K562 (cell line): ENCODE data around the gene NCF2. TPM values are rescaled to one million over a fixed set of nuclear protein-coding genes. Genes with fewer than 3 reads are reported as not detected.

ENCODE experiments used
- EZH2 ChIP-seq: IDR thresholded peaks from 2 replicates; pipeline ENCODE4 v1.6.1; 2012; ENCODE audit warnings: low read depth, mild to moderate bottlenecking, inconsistent platforms, low read length, borderline replicate concordance
- SMARCB1 ChIP-seq: IDR thresholded peaks from 2 replicates; pipeline ENCODE4 v1.6.1; 2011; ENCODE audit warnings: improper control_type of control experiment, low read depth; ENCODE audit not compliant: insufficient read length
- ZBTB43 ChIP-seq: sonication (generic); formaldehyde crosslinking; IDR thresholded peaks from 2 replicates; pipeline ENCODE4 v1.8.0; 2023; ENCODE audit warnings: mild to moderate bottlenecking, missing genetic modification reagents
- ZNF609 ChIP-seq: sonication (generic); formaldehyde crosslinking; IDR thresholded peaks from 2 replicates; pipeline ENCODE4 v1.8.1; 2023; ENCODE audit warnings: missing genetic modification reagents, mild to moderate bottlenecking, borderline replicate concordance
- polyA plus RNA-seq, 8 experiments: library from polyadenylated mRNA; depleted of rRNA in 4 of 8; stranded (reverse) in 5 of 8; unstranded in 3 of 8; fragments of >200 nt; fragmentation: Nextera tagmentation in 2 of 8; fragmentation: Illumina TruSeq in 1 of 8; extraction: Ambion mirVana in 2 of 8; extraction: Trizol in 1 of 8; gene quantifications; 2 replicates each; pipeline versions ENCODE4 v1.2.1 to v1.2.3, GENCODE V29; 2011 to 2014; ENCODE audit warnings: inconsistent platforms in 1 of 8, missing spikeins in 1 of 8
- total RNA-seq, 7 experiments: library from RNA; depleted of rRNA in 6 of 7; stranded (reverse); fragments of >200 nt in 6 of 7; fragmentation: Illumina TruSeq in 2 of 7; extraction: Trizol in 2 of 7; gene quantifications; 2 replicates each; pipeline versions ENCODE4 v1.2.1 to v1.2.3, GENCODE V29; 2011 to 2021; ENCODE audit warnings: low replicate concordance in 1 of 7

The NCF2 gene
- total and polyA plus RNA-seq, 9 of the 15 experiments (the other 6 are each of a cell fraction or from before 2014, with no cell fraction given), result 0.07 to 0.54 (median 0.16) TPM; not detected in 3

- TF ChIP-seq ZNF609 (CRISPR knock-in tag), result no peak
- TF ChIP-seq ZBTB43 (CRISPR knock-in tag), result no peak
- TF ChIP-seq SMARCB1, result no peak
- no peak for TF ChIP-seq EZH2
These were observed 6.8 kb downstream of the NCF2 start (continued) for GRCh38 chr1:183583466-183583865.
